DMS 273 treated with DMSO at 0.1 percent for 48 hours (cell line): ENCODE measurements around the gene BAAT.
A peak's percentile ranks its signal among the peaks of the same experiment; 100 is the strongest.

Source experiments
- DNase-seq: peaks from one replicate; lab custom pipeline; 2025; lab: John Stamatoyannopoulos, UW

The BAAT gene

DNA sequence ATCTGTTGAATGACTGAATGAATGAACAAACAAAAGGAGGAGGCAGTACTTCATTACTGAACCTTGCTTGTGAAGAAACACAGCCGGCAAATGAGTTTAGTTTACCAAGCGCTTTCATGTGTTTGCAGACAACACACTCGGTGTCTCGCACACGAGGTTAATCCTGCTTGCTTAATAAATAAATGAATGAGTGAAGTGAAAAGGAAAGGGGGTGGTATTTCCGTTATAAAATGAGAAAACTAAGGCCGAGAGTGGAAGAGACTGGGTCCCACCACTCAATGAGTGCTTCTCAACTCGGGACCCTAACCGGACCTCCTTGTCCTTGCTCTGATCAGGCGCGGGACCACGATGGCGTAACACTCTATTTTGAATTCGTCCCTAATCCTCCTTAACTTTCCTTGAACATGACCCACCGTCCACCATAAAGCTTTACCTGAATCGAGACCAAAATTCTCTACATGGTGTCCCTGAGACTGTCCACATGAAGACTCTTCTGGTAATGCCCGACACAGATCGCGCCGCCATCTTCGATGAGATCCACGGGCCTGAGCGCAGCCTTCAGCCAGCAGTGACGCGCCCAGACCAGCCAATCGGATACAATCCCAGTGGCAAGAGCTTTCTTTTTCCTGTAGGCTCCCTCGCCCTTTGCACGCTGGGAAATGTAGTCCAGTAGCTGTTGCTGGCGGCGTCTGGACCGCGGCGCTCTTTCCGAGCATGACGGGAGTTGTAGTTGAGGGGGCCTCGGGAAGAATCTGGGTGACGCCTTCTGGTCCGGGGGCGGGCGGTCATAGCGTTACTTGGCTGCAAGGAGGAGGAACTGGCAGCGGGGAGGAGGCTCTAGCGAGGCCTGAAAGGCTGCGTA is 13.5 kb upstream of the BAAT start, which contains the start of the genes MRPL50 and ZNF189:
TSS of gene MRPL50 (minus strand) at position 551 of the 862 bp plus-strand sequence. CDS start at position 525, 26 bp downstream.
TSS of gene ZNF189 (plus strand) at position 784 of the 862 bp plus-strand sequence. CDS start 306 bp downstream, outside the sequence.
- peak; percentile 96 for DNase-seq

DNA sequence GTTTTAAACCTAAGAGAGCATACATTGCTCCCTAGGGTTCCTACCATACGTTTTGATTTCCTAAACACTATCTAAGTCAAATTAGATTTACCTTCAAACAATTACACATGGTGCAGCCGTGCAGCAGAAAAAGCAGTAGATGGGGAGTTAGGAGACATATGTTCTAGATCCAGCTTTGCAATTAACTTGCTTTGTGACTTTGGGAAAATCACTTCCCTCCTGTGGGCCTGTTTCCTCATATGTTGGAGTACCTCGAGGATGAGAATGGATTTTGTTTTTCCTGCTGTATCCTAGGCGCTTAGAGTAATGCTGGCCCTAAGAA is 12.9 kb upstream of the BAAT start:
- DNase-seq, result no peak

DNA sequence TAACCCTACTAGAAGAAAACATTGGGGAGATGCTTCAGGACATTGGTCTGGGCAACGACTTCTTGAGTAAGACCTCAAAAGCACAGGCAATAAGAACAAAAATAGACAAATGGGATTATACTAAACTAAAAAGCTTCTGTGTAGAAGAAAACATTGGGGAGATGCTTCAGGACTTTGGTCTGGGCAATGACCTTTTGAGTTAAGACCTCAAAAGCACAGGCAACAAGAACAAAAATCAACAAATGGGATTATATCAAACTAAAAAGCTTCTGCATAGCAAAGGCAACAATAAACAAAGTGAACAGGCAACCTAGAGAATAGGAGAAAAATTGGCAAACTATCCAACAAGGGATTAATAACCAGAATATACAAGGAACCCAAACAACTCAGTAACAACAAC is 9.9 kb upstream of the BAAT start:
- DNase-seq, result no peak

DNA sequence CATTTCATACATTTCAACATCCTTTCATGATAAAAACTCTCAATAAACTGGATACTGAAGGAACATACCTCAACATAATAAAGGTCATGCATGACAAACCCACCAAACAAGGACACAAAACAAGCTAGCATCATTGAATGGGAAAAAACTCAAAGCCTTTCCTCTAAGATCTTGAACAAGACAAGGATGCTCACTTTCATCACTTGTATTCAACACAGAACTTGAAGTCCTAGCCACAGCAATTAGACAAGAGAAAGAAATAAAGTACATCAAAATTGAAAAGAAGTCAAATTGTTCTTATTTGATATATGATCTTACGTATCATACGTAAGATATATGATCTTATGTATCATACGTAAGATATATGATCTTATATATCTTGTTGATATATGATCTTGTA is 8.3 kb upstream of the BAAT start:
- no peak for DNase-seq

DNA sequence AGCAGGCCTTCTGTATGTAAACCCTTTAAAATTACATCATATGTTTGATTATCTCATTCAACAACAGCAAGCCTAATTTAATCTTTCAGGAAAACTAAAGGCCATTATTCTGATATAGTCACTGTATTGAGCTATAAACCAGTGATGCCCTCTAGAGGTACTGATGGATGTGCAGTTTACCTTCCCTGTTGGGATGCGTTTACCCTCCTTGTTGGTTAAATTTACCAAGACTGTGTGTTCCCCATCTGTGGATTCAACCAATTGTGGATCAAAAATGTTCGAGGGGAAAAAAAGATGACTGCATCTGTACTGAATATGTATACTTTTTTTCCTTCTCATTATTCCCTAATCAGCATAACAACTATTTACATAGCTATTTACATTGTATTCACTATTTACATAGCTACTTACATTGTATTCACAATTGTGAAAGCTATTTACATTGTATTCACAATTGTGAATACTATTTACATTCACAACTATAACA is 3.7 kb upstream of the BAAT start:
- DNase-seq, result no peak

DNA sequence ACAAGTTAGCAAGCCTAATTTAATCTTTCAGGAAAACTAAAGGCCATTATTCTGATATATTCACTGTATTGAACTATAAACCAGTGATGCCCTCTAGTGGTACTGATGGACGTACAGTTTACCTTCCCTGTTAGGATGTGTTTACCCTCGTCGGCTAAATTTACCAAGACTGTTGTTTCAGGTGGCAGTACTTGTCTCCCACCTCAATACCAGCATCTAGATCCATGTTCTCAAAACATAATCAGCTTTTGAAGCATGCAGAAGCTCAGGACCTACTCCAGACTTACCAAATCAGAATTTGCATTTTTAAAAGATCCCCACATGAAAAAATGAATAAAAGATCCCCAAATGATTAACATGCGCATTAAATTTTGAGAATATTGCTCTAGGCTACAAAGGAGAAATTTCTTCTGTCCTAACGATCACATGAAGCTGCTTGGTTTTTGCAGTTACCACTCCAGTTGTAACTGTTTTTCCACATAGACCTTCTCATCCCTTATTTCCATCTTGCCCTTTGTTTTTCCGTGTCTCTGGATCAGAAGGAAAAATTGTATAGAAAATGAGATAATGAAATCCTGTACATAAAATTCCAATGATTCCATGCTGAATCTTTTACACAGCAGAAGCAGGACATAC is 3.2 kb upstream of the BAAT start:
- DNase-seq, result peak; percentile 4

DNA sequence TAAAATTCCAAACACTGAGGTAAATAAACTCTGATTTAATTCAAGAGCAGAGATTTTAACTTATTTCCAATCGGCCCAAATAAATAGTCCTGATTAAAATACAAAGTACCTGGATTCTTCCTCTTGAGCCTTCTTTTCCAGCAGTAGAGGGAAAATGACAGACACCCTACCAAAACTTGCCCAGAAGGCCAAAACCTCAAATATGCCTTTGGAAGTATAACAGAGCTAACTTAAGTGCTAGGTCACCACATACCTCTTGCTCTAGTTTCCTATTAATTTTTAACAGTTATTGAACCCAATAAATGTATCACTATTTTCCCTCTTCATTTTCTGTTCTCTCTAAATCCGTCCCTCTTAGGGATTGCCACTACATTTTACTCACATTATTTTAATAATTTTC is 1.4 kb downstream of the BAAT start:
- DNase-seq, result no peak

DNA sequence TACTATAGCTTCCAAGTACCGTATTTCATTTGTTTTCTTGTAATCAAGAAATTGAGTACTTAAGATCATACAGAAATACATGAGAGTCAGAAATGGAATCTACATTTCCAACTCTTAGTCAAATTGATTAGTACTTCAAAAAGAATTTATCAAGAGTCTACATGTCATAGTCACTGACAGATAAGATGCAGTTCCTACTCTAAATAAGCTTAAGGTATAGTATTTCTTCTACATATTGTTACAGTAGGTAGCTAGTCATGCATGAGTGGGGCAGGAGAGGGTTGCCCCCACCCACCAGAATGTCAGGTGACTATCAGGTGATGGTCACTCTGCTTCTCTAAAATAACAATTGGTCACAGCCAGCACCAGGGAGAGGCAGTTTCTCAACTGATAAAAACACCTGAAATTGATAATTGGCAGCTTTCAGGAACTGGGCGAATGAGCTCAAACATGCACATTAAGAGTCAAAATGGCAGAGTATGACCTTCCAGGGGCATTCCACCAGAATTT is 2.9 kb downstream of the BAAT start:
- no peak for DNase-seq

DNA sequence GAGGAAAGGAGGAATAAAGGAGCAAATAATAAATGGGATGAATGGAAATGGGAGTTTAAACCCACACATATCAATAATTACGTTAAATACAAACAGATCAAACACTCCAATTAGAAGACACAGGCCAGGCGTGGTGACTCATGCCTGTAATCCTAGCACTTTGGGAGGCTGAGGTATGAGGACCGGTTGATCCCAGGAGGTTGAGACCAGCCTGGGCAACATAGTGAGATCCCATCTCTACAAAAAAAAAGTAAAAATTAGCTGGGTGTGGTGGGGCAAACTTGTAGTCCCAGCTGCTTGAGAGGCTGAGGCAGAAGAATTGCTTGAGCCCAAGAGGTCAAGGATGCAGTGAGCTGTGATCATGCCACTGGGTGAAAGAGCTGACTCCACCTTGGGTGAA is 3.7 kb downstream of the BAAT start:
- DNase-seq, result no peak

DNA sequence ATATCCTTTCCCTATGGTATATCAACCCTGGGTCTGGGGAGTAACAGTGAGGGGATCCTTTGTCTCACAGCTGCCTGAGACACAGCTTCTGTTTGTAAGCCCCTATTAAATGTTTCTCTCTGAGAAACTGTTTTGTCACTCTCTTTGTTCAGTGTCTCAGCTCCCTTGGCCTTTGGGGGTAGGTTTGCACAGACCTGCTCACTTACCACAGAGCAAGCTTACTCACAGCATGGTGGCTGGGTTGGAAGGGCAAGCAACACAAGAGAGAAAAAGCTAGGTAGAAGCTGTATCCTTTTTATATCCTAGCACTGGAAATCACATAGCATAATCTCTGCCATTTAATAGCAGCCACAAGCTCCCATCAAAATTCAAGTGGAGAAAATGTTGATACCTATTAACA is 4.5 kb downstream of the BAAT start:
- DNase-seq, result no peak

DNA sequence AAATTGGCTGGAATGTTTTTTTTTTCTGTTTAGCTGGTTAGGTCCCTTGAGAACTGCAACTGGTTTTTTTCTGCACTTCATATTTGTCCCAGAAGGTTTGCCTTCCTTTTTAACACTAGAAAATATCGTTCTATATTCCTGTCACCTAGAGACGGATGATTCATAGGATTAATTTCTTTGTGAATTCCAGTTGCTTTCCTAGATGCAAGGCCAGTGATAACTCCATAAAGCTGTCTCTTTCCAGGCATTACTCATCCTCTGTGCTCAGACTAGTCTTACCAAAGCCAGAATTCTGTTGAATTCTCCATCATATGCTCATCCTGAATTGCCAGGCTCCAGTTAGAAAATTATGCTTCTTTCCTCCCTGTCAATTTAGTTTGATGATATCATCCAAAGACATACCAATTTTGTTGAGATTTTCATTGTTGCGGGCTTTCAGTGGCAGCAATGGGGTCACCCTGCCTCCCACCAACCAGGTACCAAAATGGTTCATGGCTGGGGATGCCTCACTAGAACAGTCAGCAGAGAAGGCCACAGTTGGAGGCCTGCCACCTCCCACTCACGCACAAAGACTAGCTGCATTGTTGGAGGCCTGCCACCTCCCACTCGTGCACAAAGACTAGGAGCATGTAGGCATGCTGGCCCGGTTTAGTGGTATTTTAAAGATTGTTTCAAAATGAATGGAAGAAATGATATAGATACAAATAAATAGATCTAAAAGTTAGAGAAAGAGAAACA is 8.5 kb downstream of the BAAT start:
- no peak for DNase-seq

DNA sequence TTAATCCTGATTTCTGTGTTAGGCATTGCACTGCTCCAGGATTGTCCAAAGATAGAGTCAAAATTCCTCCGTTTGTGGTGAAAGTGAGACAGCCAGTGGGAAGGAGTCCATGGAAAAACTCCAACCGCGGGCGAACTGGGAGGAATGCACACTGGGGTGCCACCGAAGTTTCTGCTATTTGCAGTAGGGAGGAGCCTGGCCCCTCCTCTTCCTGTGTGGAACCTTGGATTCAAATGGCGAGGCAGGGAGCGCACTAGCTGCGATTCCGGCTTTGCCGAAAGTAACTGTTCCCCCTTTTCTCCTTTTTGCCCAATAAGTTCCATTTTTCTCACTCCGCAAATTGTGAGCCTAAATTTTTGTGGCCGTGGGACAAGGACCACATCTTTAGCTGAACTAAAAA is 9.3 kb downstream of the BAAT start:
- DNase-seq, result no peak

DNA sequence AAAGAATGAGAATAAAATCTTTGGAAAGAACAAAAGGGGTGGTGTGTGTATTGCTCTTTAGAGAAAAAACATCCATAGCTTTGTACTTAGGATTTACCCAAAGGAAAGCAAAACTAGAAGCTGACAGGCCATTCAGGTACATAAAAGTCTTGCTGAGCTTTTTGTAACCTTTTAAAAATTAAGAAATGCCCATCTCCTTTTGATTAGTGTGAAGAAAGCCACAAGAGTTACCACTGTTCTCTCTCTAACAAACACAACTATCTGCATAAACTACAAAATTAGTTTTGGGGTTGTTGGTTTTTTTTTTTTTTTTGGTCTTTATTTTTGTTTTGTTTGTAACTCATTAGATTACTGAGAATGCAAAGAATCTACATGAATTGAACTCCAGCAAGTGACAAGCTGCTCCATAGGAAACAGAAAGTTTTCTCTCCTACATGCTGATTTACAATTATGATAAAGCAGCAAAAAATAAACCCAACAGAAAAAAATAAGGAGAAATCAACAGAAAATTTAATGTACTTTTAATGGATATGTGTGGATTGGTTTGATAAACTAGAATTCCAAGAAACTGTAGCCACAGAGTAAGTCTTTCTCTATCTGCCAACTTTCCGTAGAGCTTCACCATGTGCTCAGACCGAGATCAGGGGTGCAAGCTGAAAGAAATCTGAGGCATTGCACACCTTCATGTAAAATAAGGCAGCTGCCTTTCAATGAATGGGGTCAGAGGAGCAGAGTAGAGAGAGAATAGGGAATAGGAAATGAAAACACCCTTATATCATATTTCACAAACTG is 12.3 kb downstream of the BAAT start:
- no peak for DNase-seq

DNA sequence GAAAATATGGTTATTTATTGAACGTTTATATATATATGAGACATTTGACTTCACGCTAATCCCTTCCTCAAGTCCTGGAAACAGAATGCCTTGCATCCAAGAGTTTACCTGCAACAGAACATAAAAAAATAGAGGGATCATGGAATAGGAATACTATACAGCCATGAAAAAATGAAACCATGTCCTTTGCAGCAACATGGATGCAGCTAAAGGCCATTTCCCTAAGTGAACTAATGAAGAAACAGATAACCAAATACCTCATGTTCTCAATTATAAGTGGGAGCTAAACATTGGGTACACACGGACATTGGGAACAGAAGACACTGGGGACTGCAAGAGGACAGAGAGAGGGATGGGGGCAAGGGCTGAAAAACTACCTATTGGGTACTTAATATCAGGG is 13.0 kb downstream of the BAAT start:
- DNase-seq, result no peak

DNA sequence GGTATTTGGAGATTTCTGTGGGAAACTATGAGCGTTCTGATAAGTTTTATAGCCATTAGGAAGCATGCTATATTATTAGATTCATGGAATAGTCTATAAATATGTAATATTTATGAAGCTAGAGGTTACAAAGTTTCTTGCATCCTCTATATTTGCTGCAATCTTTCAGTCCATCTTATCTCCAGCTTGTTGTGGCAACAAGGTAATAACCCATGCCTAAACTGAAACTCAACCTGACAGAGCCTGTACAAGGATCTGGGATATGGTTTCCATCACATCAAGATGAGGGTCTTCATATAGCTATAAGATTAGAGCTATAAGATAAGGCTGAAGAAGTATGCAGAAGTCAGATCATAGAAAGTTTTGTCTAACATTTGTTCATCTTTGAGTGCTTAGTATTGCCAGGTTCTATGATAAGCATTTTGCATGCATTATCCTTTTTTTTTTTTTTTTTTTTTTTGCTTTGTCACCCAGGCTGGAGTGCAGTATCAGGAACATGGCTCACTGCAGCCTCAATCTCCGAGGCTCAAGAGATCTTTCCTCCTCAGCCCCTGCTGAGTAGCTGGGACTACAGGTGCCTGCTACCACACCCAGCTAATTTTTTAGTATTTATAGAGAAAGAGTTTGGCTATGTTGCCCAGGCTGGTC is 14.8 kb downstream of the BAAT start:
- DNase-seq, result no peak

DNA sequence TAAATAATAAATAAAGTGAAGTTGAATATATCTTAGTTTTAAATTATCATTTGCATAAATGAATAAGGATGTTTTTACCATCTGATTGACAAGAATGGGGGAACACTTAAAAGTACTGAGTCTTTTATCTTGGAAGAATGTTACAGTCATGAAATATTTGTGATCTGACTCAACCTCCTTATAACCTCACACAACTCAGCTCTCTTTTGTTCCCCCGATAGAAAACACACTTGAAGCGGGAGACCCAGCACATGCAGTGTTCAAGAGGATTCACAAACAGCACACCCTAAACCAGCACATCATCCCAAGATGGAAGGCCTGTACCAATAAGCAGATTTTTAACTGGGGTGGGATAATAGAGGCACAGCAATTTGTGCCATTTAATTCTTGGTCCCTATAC is 15.5 kb downstream of the BAAT start:
- DNase-seq, result no peak

DNA sequence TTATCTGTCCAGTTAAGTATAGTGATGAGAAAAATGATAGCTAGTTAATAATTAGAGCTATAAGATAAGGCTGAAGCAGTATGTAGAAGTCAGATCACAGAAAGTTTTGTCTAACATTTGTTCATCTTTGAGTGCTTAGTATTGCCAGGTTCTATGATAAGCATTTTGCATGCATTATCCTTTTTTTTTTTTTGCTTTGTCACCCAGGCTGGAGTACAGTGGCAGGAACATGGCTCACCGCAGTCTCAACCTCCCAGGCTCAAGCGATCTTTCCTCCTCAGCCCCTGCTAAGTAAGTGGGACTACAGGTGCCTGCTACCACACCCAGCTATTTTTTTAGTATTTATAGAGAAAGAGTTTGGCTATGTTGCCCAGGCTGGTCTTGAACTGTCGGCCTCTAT is 17.5 kb downstream of the BAAT start:
- DNase-seq, result no peak

DNA sequence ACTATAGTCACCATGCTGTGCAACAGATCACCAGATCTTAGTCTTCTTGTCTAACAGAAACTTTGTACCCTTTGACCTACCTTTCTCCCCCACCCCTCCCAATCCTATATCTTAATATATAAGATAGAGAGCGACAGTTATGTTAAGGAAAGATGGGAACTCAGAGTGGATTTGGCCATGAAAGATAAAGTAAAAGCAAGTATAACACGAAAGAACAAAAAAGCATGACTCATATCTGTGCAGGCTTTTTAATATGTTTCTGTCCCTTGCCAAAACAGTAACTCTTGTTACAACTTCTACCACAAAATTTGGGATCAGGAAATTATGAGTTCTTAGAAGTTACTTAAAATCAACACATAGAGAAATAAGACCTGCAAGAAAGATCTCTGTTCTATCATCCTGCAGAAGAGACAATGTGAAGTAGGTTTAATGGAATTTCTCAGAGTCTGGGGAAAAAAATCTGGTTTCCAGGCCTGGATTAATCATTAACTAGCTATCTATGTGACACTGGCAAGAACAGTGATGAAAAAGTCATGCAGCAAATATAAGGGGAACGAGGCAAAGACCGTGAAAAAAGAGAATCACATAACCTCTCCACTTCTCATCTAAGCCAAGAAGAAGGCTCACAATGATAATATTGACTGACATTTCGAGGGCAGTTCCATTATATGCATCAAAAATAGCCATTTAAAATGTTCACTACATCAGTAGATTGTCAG is 18.6 kb downstream of the BAAT start:
- DNase-seq, result no peak

DNA sequence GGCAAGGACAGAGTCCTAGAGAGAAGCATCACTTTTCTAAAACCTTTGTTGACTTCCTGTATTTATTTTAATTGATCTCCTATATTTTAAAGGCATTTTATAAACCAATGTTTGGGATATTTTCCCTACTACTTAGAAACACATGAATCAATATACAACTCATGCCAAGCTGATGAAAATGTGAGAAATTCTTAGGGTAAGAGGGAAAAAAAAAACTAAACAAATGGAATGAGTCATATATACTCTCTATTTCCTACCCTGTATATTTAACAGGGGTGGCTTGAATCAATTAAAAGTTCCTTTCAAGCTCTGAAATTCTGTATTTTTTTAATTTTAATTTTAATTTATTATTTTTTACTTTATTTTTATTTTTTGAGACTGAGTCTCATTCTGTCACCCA is 19.6 kb downstream of the BAAT start:
- DNase-seq, result no peak

DNA sequence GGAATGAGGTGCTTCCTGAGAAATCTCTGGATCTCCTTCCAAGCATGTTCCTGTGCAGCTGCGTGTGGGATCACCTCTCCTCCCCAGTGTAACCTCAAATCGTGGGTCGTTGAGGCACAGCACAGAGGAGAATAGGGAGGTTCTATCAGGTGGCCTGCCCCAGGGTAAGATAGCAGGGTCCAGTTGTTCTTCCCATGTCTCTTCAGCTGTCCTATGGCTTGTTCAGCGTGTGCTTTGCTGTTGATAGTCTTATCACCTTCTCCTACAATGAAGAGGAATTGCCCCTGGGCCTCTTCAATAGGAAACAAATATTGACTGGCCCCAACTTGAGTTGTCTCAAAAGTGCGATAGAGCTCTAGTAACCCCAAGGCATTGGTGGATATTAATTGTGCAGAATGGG is 22.4 kb downstream of the BAAT start:
- no peak for DNase-seq

DNA sequence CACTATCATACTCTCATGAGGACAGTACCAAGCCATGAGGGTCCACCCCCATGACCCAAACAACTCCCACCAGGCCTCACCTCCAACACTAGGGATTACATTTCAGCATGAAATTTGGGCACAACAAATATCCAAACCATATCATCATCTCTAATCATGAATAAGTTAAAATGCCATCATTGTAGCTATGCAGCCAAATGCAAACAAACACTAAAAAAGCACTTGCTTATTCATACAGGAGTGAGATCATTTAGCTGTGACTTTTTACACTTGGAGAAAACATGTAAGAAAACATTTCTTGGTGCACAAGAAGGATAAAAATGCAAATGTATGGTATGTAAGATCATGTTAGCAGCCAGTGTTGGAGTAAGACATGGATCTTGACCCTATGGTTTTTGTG is 24.2 kb downstream of the BAAT start:
- no peak for DNase-seq
